GM19395 (cell line): ENCODE data around the gene ZDHHC13.

ENCODE experiments used
- ATAC-seq: cut with Tn5 transposase; IDR thresholded peaks from one replicate; pipeline ENCODE4 v1.9.1; 2021; ENCODE audit warnings: mild to moderate bottlenecking, moderate library complexity; ENCODE audit not compliant: unreplicated experiment

ZDHHC13 gene

GRCh38 chr11:19200410-19201201, 83.6 kb downstream of the ZDHHC13 start:
- ATAC-seq: no peak

- no peak for ATAC-seq
These were observed 85.0 kb downstream of the ZDHHC13 start, which contains the start of gene CSRP3 for GRCh38 chr11:19201737-19202605. Gene CSRP3 (minus strand): TSS chr11:19201983. CDS start chr11:19192448, 9,535 bp downstream.

GRCh38 chr11:19204836-19205235, 87.9 kb downstream of the ZDHHC13 start:
- ATAC-seq: no peak

GRCh38 chr11:19208181-19208580, 91.2 kb downstream of the ZDHHC13 start:
- ATAC-seq: no peak

GRCh38 chr11:19208959-19209546, 92.1 kb downstream of the ZDHHC13 start:
- no peak for ATAC-seq

- no peak for ATAC-seq
These were observed 92.8 kb downstream of the ZDHHC13 start for GRCh38 chr11:19209617-19210370.

GRCh38 chr11:19216021-19216420, 99.1 kb downstream of the ZDHHC13 start:
- ATAC-seq: no peak

GRCh38 chr11:19216709-19217374, 99.9 kb downstream of the ZDHHC13 start:
- no peak for ATAC-seq

GRCh38 chr11:19218216-19218615, 101.2 kb downstream of the ZDHHC13 start:
- no peak for ATAC-seq

- ATAC-seq: no peak
These were observed 102.0 kb downstream of the ZDHHC13 start for GRCh38 chr11:19218786-19219460.

- ATAC-seq: no peak
These were observed 104.1 kb downstream of the ZDHHC13 start for GRCh38 chr11:19220903-19221724.

GRCh38 chr11:19225123-19225522, 108.2 kb downstream of the ZDHHC13 start:
- no peak for ATAC-seq

GRCh38 chr11:19225581-19225980, 108.6 kb downstream of the ZDHHC13 start:
- no peak for ATAC-seq
